GM21381 (cell line): Measurements from ENCODE around the gene NTMT1.
A peak's percentile ranks its signal among the peaks of the same experiment; 100 is the strongest.
"Not testable (repeated sequence)": the region's sequence is repeated elsewhere in the genome, so short reads cannot be mapped to it uniquely, and the experiment has no call there.

Experiments used
- ATAC-seq: cut with Tn5 transposase; IDR thresholded peaks from one replicate; pipeline ENCODE4 v1.9.1; 2021; ENCODE audit warnings: mild to moderate bottlenecking, moderate library complexity; ENCODE audit not compliant: unreplicated experiment

Gene NTMT1

DNA sequence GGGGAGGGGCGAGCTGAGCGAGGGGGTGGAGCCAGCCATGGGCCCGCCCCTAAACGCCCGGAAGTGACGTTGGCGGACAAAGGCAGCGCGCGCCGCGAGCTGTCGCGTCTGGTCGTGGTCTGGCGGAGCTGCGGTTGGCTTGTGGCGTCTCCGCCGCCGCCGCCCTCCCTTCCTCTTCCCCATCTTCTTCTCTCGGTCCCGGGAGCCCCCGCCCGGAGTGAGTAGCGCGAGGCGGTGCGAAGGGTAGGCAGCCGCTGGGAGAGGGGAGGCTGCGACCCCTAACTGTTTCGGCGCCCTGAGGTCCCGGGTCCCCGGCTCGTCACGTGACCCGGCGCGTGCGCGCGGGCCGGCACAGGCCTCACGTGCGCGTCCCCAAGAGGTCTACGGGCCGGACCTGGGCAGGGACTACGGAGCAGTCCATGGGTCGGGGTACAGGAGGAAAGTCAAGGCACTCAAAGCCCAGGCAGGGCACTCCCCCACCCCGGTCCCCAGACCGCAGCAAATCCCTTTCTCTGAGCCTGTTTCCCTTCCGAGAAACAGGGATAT, at the start of gene NTMT1:
Gene NTMT1, plus strand, starts transcription at position 85 of the 546 bp plus-strand sequence. CDS start 6,541 bp downstream, outside the sequence.
- ATAC-seq: peak; percentile 79

DNA sequence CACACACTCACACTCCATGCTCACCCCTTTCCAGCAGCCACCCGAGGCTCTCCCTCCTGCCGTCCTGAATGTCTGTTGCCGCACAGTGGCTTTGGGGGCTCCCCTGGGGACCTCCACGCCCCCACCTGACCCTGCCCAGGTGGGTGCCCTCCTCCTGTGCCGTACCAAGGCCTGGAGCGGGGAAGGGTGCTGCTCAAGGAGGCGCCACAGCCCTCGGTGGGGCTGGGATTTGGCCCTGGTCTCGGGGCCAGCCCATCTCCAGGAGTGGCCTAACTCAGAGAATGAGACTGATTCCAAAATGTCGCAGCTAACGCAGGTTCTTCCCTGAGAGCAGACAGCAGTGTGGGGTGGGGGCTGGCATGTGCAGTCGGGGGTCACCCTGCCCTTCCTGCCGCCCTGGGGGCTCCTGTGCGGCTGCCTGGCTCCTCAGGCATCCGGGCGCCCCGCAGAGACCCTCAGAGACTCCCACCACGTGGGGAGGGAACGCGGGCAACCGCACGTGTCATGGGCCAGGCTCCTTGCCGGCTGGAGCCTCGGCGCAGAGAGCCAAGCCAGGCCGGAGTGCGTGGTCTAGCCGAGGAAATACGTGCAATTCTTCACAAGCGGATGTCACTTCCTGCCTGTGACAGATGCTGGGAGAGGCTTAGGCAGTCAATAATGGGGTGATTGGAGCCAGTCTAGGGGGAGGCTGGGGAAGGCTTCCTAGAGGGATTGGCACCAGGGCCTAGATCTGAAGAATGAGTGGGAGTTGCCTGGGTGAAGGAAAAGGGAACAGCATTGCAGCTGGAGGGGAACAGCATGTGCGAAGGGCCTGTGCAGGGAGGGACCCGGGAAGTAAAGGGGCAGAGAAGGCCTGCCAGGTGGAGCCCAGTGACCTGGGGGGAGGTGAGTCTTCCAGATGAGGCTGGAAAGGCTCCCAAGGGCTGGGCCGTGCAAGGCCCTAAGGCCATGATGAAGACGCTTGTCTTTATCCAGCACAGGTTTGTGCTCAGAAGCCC, 49.1 kb upstream of the NTMT1 start:
- ATAC-seq: no peak

DNA sequence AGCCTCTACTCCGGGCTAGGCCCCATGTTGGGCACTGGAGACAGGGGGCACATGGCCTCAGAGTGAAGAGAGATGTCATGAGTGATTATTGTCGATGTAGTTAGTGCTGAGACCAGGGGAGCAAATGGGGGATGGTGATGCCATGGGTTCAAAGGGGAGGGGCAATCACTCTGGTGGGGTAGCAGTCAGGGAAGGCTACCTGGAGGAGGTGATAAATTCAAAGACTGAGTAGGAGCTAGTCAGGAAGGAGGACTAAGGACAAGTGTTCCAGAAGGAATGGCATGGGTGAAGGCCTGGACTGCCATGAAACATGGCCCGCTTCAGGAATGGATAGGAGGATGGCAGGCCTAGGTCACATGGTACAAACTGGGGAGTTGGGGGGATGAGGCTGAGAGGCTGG, 46.7 kb upstream of the NTMT1 start:
- no peak for ATAC-seq

GRCh38 chr9:129580211-129580915, 45.6 kb upstream of the NTMT1 start:
- no peak for ATAC-seq

- no peak for ATAC-seq
Measured at GRCh38 chr9:129581505-129582189, 44.3 kb upstream of the NTMT1 start.

DNA sequence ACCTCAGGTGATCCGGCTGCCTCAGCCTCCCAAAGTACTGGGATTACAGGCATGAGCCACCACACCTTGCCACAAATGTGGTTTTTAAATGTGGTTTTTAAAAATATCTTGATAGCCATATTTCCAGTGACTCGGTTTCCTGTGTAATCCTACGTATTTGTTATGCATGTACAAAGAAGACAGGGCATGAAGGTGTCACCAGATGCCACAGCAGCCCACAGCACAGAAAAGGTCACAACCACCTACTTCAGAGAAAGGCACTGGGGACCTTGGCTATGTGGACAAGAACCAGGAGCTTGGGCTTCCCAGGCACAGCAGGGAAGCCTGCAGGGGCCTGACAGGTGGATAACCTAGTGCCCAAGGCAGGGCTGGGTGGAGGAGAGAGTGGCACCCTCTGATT, 43.1 kb upstream of the NTMT1 start:
- no peak for ATAC-seq

- ATAC-seq: no peak
Measured at GRCh38 chr9:129583308-129584038, 42.5 kb upstream of the NTMT1 start.

DNA sequence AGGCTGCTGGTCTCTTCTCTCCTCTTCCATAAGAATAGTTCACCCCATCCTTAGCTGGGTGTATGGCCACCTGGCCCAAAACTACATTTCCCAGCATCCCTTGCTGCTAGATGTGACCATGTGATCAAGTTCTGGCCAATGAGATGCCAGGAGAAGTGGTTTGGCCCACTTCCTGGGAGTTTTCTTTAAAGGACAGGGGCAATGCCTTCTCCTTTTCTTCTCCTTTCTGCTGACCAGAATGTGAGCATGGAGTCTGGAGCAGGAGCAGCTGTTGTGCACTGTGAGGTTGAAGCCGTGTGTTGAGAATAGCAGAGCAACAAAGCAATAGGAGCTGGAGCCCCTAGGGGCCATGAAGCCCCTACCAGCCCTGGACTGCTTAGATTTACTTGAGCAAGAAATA, 41.8 kb upstream of the NTMT1 start:
- no peak for ATAC-seq

DNA sequence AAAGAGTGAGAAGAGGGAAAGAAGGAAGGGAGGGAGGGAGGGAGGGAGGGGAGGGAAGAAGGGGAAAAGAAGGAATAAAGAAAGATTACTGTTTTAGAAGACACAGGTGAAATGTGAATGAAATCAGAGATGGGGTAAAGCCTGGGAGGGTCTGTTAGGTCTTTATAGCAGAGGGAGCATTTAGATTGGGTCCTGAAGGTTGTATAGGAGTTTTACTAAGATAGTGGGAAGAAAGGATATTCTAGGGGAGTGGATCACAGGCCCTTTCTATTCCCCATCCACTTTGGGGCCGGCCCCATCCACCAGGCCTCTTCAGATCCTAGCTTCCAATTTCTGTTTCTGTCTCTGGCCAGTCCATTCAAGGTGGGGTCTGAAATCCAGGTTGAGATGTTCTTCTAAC, 40.6 kb upstream of the NTMT1 start:
- ATAC-seq: no peak

DNA sequence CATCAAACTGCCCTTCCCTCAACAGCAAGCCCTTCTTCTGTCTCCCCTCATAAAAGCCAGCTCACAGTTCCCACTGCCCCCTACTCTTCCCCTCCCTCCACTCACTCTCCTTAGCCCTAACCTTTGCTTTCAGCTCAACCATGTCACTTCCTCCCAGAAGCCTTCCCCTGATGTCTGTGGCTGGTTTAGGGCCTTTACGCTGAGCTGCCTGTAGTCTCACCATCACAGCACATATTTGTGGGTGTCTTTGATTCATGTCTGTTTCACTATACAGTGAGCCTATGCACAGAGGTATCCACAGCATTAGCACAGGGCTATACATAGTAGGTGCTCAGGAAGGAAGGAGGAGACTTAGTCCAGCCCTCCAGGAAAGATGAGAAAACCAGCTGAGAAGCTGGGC, 39.7 kb upstream of the NTMT1 start:
- no peak for ATAC-seq

DNA sequence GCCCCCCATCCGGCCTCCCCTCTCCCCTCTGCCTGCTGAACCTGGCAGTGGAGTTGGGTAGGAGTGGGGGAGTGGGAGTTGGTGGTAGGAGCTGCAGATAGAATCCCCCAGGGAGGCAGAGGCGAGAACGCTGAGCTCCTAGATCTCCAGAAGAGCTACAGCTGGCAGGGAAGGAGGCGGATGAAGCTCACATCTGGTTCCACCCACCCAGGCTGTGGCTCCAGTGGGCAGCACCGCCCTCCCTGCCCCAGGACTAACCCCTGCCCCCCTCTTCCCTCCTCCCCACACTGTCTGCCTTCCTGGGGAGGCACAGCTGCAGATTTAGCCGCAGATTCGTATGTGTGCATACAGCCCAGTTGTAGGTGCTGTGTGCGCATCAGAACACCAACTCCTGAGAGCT, 39.3 kb upstream of the NTMT1 start:
- no peak for ATAC-seq

DNA sequence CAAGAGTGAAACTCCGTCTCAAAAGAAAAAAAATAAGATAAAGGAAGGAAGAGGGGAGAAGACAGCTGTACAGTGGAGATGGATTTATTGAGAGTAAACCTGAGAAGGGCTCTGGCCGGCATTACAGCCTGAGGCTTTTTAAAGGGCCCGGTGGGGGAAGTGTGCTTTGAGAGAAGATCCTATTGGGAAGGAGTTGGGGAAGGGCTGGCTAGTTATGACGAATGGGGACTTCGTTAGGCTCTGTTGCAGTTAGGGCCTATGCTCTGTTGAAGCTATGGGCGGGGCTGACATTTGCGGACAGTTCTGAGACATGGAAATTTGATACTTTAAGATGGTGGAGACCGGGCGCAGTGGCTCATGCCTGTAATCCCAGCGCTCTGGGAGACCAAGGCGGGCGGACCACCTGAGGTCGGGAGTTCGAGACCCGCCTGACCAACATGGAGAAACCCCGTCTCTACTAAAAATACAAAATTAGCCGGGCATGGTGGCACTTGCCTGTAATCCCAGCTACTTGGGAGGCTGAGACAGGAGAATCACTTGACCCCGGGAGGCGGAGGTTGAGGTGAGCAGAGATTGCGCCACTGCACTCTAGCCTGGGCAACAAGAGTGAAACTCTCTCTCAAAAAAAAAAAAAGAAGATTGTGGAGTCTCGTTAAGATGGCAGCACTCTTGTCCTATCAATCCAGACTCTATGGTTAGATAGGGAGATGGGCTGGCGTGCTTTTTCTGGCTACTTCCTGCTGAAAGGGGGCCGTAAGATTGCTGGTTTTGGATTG, 38.3 kb upstream of the NTMT1 start:
- no peak for ATAC-seq

GRCh38 chr9:129590466-129590865, 35.5 kb upstream of the NTMT1 start:
- no peak for ATAC-seq

- ATAC-seq: no peak
Measured at GRCh38 chr9:129591916-129592315, 34.0 kb upstream of the NTMT1 start.

GRCh38 chr9:129592790-129593189, 33.2 kb upstream of the NTMT1 start:
- not testable (repeated sequence) for ATAC-seq

DNA sequence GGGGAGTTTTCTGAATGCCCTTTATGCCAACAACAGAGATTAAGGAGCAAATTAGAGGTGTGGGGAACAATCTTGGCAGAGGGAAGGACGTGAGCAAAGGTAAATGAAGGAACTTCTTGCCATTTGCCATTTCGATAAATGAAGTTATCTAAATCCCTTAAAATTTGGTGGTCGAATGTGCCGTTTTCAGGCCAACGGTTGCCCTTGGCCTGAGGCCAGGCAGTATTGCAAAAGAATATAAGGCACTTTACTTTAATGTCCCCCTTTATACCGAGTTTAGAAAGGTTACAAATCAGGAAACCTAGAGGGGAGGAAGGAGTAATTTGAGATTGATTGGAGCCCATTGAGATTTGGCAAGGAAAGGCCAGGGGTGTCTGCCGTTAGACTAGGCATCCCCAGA, 31.3 kb upstream of the NTMT1 start:
- ATAC-seq: no peak

DNA sequence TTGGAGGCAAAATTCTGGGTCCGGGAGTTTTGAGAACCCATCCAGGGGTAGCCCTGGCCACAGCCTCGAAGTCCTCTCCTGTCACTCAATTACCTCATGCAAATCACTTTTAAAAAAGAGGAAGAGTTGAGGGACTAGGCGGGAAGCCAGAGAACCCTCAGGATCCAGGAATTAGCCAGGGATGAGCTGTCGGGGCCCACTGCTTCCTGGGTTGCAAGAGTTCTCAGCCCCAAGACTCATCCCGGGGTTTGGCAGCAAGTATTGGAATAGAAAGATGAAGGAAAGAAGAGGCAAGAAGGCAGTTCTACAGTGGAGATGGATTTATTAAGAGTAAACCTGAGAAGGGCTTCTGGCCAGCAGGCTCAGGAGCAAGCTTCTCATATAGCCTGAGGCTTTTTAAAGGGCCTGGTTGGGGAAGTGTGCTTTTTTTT, 30.6 kb upstream of the NTMT1 start:
- no peak for ATAC-seq

DNA sequence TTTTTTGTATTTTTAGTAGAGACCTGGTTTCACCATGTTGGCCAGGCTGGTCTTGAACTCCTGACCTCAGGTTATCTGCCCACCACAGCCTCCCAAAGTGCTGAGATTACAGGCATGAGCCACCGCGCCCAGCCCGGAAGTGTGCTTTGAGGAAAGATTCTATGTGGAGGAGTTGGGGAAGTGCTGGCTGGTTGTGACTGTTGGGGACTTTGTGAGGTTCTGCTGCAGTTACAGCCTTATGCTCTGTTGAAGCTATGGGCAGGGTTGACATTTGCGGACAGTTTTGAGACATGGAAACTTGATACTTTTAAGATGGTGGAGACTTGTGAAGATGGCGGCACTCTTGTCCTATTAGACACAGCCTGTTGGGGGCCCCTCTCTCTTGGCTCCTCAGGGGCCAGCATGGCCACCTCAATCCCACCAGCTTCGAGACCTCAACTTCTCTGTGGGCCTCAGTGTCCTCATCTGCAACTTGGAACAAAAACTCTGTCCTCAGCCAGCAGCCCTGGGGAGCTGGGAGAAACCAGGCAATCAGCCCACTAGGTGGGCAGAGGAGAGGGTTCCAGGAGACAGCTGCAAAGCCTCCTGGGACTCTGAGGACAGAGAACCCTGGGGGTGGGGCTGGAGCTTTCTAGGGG, 29.9 kb upstream of the NTMT1 start:
- ATAC-seq: no peak
